ENCODE measurements around the gene XIRP1. TPM values are rescaled to one million over a fixed set of nuclear protein-coding genes. Genes with fewer than 3 reads are reported as not detected.

Gene XIRP1
- total RNA-seq, 1 donor from 2014 or later: 0.08 TPM

DNA sequence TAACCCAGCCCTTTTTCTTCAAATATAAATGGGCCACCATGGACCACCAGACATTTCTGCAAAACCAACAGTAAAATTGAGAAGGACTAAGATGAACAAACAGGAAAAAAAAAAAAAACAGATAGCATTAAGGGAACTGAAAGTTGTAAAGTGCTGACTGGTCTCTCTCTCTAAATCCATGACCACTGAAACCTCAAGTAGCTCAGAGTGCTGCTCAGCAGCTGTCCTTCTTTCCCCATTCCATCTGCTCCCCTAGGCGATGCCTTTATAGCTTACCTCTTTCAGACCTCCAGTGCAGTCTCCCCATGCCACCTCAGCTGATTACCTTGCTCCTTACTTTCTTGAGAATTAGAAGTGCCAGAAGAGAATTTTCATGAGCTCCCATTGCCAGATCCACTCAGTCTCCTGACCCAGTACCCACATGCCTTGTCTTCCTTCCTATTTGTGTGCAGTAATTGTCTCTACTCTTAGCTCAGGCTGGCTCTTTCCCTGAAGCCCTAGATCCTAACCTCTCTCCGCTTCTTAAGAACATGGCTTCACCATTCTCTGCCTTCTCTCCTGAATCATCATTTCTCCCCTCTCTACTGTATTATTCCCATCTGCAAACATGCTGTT, 23.9 kb upstream of the XIRP1 start:
- DNase-seq (ENCODE audit: low read depth): no peak
- no peak overlapping the region for H3K4me3 ChIP-seq (ENCODE audit: low read depth, low read length)
- H3K27me3 ChIP-seq (ENCODE audit: control insufficient read depth, insufficient read depth, low read length): no peaks in the 10 kb centered on the region
- no peaks in the 10 kb centered on the region for H3K36me3 ChIP-seq (ENCODE audit: control insufficient read depth, insufficient read depth, low read length)
- TF ChIP-seq, protein P1, sequence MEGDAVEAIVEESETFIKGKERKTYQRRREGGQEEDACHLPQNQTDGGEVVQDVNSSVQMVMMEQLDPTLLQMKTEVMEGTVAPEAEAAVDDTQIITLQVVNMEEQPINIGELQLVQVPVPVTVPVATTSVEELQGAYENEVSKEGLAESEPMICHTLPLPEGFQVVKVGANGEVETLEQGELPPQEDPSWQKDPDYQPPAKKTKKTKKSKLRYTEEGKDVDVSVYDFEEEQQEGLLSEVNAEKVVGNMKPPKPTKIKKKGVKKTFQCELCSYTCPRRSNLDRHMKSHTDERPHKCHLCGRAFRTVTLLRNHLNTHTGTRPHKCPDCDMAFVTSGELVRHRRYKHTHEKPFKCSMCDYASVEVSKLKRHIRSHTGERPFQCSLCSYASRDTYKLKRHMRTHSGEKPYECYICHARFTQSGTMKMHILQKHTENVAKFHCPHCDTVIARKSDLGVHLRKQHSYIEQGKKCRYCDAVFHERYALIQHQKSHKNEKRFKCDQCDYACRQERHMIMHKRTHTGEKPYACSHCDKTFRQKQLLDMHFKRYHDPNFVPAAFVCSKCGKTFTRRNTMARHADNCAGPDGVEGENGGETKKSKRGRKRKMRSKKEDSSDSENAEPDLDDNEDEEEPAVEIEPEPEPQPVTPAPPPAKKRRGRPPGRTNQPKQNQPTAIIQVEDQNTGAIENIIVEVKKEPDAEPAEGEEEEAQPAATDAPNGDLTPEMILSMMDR (IDR thresholded peaks at IDR 0.05; ENCODE audit: insufficient read depth, low read length, poor library complexity, severe bottlenecking): no peak

DNA sequence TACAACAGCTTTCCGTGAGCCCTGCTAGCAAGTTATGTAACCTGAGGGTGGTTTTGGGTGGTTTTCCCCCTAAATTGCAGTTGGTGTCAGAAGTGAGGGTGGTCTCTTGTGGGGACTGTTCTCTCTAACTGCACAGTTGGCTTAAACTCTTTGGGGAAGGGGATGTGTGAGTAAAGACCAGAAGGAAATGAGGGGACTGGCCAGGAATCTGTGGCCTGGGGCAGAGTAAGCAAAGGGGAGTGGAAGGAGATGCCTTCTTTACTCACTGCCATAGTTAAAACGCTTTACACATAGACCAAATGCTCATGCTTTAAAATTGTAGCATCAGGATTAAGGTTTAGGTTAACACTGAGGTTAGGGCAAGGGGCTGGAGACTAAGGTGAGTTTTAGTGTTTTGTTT, 21.2 kb upstream of the XIRP1 start:
- Histone ChIP-seq H3K36me3 (ENCODE audit: control insufficient read depth, insufficient read depth, low read length) (no peaks in the 10 kb centered on the region), H3K27me3 (ENCODE audit: control insufficient read depth, insufficient read depth, low read length) (no peaks in the 10 kb centered on the region), H3K4me3 (ENCODE audit: low read depth, low read length) (no peak overlapping the region)
- TF ChIP-seq, protein P1 (IDR thresholded peaks at IDR 0.05; ENCODE audit: insufficient read depth, low read length, poor library complexity, severe bottlenecking): no peak
- no peak for DNase-seq (ENCODE audit: low read depth)

DNA sequence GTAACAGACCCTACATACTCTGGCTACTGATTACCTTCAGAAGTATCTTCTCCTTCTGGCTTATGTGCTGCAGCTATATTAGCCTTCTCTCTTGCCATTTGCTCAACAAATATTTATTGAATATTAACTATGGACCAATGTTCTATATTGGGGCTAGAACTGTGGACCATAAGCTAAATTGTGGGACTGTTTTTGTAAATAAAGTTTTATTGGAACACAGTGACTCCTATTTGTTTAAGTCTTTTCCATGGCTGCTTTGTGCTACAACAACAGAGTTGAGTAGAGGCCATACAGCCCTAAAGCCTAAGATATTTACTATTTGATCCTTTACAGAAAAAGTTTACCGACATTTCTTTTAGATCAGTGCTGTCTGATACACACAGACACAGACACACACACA, 20.3 kb upstream of the XIRP1 start:
- H3K27me3 ChIP-seq (ENCODE audit: control insufficient read depth, insufficient read depth, low read length): no peaks in the 10 kb centered on the region
- H3K4me3 ChIP-seq (ENCODE audit: low read depth, low read length): no peak overlapping the region
- no peaks in the 10 kb centered on the region for H3K36me3 ChIP-seq (ENCODE audit: control insufficient read depth, insufficient read depth, low read length)
- TF ChIP-seq, protein P1 (IDR thresholded peaks at IDR 0.05; ENCODE audit: insufficient read depth, low read length, poor library complexity, severe bottlenecking): no peak
- DNase-seq (ENCODE audit: low read depth): no peak

DNA sequence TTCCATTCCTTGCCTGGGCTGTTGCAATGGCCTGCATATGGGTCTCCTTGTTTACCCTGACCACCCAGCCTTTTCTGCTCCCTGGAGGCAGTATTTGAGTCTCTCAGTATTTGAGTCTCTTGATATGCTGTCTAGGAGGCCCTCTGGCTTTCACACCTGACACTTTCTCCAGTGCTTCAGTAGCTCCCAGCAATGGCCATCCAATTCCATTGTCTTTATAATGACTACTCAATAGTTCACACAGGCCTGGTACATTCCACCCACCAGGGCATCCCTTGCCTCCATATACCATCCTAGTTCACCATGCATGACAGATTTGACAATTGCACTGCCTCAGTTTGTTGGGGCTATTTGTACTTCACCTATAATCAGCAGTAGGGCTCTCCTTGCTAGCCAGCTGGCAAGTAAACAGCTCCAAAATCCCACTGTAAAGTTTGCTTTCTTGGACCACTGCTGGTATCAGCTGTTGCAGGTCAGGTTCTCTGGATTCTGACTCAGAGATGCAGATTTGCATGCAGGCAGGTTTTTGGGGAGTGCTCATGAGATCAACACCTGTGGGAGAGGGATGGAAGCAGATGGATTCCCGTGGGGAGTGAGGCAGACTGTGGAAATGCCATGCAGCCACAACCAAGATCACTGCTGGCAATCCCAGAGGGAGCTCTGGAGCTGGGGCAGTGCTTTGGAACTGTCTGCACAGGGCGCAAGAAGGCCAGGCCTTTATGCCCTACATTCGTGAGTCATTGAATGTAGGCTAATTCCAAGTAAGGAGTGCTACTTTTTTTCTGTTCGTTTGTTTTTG, 19.1 kb upstream of the XIRP1 start:
- peaks cover 6% of the 10 kb centered on the region for H3K27me3 ChIP-seq (ENCODE audit: control insufficient read depth, insufficient read depth, low read length)
- H3K36me3 ChIP-seq (ENCODE audit: control insufficient read depth, insufficient read depth, low read length): no peaks in the 10 kb centered on the region
- no peak overlapping the region for H3K4me3 ChIP-seq (ENCODE audit: low read depth, low read length)
- DNase-seq (ENCODE audit: low read depth): no peak
- TF ChIP-seq, protein P1 (IDR thresholded peaks at IDR 0.05; ENCODE audit: insufficient read depth, low read length, poor library complexity, severe bottlenecking): no peak

DNA sequence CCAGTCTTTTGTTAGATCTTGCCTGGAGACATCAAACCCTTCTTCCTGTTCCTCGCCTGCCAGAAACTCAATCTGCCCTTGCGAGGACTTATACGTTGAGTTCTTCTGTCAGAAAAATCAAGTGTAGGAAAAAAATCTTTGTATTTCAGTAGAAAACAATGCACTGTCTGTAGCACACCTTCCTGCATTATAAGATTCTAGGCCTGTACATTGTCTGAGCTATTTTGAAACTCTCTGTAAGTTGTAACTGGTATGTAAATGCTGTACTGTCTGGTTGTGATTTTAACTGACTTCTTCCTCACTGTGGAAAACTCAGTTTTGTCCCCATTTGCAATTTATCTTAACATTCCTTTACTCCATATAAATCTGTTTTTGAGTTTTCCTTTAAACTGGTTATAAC, 17.7 kb upstream of the XIRP1 start:
- H3K4me3 ChIP-seq (ENCODE audit: low read depth, low read length): no peak overlapping the region
- no peak for DNase-seq (ENCODE audit: low read depth)
- H3K36me3 ChIP-seq (ENCODE audit: control insufficient read depth, insufficient read depth, low read length): no peaks in the 10 kb centered on the region
- TF ChIP-seq, protein P1 (IDR thresholded peaks at IDR 0.05; ENCODE audit: insufficient read depth, low read length, poor library complexity, severe bottlenecking): no peak
- H3K27me3 ChIP-seq (ENCODE audit: control insufficient read depth, insufficient read depth, low read length): peaks cover 6% of the 10 kb centered on the region

Data from kidney epithelial cell (primary cell).